Duodenal mucosa (tissue), 2 donors: Measurements from ENCODE around the gene DHX40.

Source experiments
- H3K27ac ChIP-seq: one replicate; pipeline ENCODE4 v1.7.0; 2013; ENCODE audit warnings: low read depth, low read length
- H3K27me3 ChIP-seq, 2 donors: one replicate each; pipeline ENCODE4 v1.7.0; 2013; ENCODE audit warnings: low read length in 2 of 2, control low read depth in 1 of 2; ENCODE audit not compliant: insufficient read depth in 2 of 2, control insufficient read depth in 1 of 2
- H3K36me3 ChIP-seq, 2 donors: one replicate each; pipeline ENCODE4 v1.7.0; 2013; ENCODE audit warnings: low read length in 2 of 2, control low read depth in 1 of 2; ENCODE audit not compliant: insufficient read depth in 2 of 2, control insufficient read depth in 1 of 2
- H3K4me1 ChIP-seq, 2 donors: one replicate each; pipeline ENCODE4 v1.7.0; 2013; ENCODE audit warnings: low read length in 2 of 2, control low read depth in 1 of 2; ENCODE audit not compliant: insufficient read depth in 2 of 2, control insufficient read depth in 1 of 2
- H3K4me3 ChIP-seq, 2 donors: one replicate each; pipeline ENCODE4 v1.7.0; 2013; ENCODE audit warnings: low read length in 2 of 2, low read depth in 1 of 2
- H3K9ac ChIP-seq, 2 donors: one replicate each; pipeline ENCODE4 v1.7.0; 2013; ENCODE audit warnings: low read length in 2 of 2, low read depth in 1 of 2
- H3K9me3 ChIP-seq, 2 donors: one replicate each; pipeline ENCODE4 v1.7.0; 2013; ENCODE audit warnings: low read length in 2 of 2, control low read depth in 1 of 2; ENCODE audit not compliant: control insufficient read depth in 1 of 2

The DHX40 gene

DNA sequence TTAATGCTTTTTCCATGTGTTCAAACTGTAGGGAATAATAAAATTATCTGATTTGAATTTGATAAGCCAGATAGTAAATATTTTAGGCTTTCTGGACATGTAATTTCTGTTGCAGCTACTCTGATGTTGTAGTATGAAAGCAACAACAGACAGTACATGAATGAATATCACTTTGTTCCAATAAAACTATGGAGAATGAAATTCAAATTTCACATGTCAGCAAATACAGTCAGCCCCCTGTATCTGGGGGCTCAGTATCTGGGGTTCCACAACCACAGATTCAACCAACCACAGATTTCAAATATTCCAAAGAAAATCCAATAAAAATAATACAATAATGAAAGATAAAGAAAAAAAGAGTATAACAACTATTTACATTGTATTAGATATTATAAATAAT, 46.1 kb downstream of the DHX40 start:
- H3K27me3 ChIP-seq, result no peaks in the 10 kb centered on the region
- H3K4me1 ChIP-seq, result no peaks in the 10 kb centered on the region
- peaks cover 8 to 9% of the 10 kb centered on the region in 2 donors for H3K36me3 ChIP-seq
- no peak overlapping the region for H3K4me3 ChIP-seq
- no peak overlapping the region for H3K27ac ChIP-seq
- no peaks in the 10 kb centered on the region for H3K9me3 ChIP-seq
- H3K9ac ChIP-seq, result no peak overlapping the region

DNA sequence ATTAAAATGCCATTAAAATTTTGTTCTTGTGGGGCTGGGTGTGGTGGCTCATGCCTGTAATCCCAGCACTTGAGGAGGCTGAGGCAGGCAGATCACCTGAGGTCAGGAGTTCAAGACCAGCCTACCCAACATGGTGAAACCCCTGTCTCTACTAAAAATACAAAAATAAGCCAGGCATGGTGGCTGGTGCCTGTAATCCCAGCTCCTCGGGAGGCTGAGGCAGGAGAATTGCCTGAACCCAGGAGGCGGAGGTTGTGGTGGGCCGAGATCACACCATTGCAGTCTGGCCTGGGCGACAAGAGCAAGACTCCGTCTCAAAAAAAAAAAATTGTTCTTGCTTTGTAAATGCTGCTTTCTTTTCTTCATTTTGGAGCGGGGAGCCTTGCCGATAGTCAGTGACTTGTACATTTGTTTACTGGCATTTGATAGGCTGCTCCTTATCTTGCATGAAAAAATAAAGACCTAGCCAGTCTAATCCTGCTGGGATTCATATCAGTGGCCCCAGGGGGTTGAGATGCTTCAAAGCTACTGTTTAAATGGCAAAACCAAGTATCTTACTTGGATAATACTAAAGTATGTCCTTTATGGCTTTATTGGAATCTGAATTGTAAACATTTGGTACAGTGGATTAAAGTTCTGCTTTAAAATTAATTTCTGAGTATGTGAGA, 51.0 kb downstream of the DHX40 start:
- H3K27ac ChIP-seq, result no peak overlapping the region
- no peak overlapping the region for H3K9ac ChIP-seq
- H3K4me1 ChIP-seq, result peaks cover 11 to 13% of the 10 kb centered on the region in 2 donors
- no peaks in the 10 kb centered on the region for H3K36me3 ChIP-seq
- no peaks in the 10 kb centered on the region for H3K9me3 ChIP-seq
- no peaks in the 10 kb centered on the region for H3K27me3 ChIP-seq
- no peak overlapping the region for H3K4me3 ChIP-seq

DNA sequence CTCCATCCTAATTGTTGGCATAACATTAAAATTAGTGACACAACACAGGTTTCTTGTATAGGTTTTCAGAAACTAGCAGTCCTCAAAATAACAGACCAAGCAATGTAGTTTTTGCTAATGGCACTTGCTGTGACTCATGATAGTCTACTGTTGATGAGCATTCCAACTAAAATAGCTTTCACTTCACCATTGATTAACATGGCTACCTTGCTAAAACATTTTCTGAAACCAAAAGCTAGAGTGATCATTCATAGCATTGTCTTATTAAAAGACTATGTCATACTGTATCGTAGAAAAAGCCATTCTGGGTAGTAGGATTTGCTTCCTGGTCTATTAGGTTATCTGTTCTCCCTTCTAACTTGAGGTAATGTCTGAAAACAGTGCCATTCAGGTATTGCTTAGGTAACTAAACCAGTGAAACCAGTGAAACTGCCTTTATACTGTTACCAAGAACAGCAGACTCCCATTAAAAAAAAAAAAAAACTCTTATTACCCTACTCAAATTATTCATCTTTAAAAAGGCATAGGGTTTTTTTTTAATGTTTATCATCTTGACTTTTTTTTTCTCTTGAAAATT, 51.8 kb downstream of the DHX40 start:
- Histone ChIP-seq H3K4me3 (no peak overlapping the region), H3K9ac (no peak overlapping the region), H3K4me1 (peaks cover 19 to 22% of the 10 kb centered on the region in 2 donors), H3K27ac (no peak overlapping the region), H3K27me3 (no peaks in the 10 kb centered on the region), H3K36me3 (no peaks in the 10 kb centered on the region), H3K9me3 (no peaks in the 10 kb centered on the region)

DNA sequence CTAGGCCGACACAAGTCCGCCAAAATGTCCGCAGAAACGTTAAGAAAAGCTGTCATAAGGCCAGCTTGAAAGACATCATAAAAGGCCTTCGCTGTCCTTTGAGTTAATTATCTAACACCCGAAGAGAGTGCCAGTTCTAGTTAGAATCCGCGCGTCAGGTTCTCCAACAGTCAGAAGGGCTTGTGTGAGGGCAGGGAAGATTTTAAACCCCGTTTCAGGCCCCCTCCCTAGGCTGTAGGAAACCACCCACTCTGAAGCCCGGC, 53.6 kb downstream of the DHX40 start:
- no peaks in the 10 kb centered on the region for H3K27me3 ChIP-seq
- H3K27ac ChIP-seq, result peak overlapping the region; percentile 99
- H3K4me1 ChIP-seq, result peaks cover 34% of the 10 kb centered on the region in 2 donors
- H3K9me3 ChIP-seq, result no peaks in the 10 kb centered on the region
- H3K36me3 ChIP-seq, result no peaks in the 10 kb centered on the region
- peak overlapping the region; percentile 79 to 98 for H3K4me3 ChIP-seq
- H3K9ac ChIP-seq, result peak overlapping the region; percentile 96 to 97

DNA sequence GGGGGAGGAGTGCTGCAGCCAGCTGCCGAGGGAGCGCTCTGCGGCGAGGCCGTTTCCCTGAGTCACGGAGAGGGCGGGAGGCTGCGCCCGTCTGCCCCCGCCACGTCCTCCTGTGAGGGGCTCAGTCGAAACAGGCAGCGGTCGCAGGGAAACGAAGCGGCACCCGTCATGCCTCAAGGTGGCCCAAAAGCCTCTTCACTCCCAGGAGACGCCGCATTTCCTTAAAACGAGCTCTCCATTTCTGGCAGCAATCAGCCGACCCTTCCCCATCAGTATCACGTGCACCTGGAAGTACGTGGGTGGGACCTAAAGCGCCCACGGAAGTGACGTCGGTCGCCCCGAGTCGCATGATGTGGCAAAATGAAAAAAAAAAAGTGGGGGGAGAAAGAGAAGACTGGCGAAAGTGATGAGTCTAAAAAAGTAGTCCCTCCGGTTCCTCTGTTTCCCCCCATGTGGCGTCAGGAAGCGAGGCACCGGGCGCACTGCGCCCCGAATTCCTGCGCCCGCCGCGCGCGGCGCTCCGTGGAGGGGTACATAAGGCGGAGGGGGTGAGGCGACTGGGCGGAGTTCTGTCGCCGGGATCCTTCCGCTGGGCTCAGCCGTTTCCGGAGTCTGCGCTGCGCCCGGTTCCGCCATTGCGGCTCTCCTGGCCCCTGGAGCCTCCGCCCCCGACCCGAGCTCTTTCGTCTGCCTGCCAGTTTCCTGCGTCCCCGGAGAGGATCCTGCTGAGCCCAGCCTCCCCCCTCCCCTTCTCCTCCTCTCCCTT, 54.1 kb downstream of the DHX40 start, which contains the start of gene CLTC:
Gene CLTC (plus strand): TSS at position 598 of the 766 bp plus-strand sequence. CDS start 237 bp downstream, outside the sequence.
- H3K9ac ChIP-seq, result peak within 1 kb of the TSS; percentile 96 to 97

DNA sequence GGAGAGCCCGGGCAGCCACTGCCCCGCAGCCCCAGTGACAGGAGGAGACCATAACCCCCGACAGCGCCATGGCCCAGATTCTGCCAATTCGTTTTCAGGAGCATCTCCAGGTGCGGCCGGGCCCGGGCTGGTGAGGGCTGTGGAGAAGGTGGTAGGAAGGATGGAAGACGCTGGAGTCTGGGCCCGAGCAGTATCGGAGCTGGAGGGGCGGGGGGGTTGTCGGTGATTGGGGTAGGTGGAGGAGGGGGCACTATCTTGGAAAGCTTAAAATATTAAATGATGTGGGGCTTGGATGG, 54.6 kb downstream of the DHX40 start:
- Histone ChIP-seq H3K9me3 (no peaks in the 10 kb centered on the region), H3K9ac (peak overlapping the region; percentile 96 to 97), H3K27ac (peak overlapping the region; percentile 99), H3K4me1 (peaks cover 39% of the 10 kb centered on the region in 2 donors), H3K27me3 (no peaks in the 10 kb centered on the region), H3K4me3 (peak overlapping the region; percentile 79 to 98), H3K36me3 (no peaks in the 10 kb centered on the region)

More for the DNA sequence above, 54.1 kb downstream of the DHX40 start, which contains the start of gene CLTC:
- Histone ChIP-seq H3K36me3 (no peaks in the 10 kb centered on the region), H3K27ac (peak within 1 kb of the TSS; percentile 99), H3K4me1 (peaks cover 39% of the 10 kb centered on the region in 2 donors), H3K9me3 (no peaks in the 10 kb centered on the region), H3K27me3 (no peaks in the 10 kb centered on the region), H3K4me3 (peak within 1 kb of the TSS; percentile 79 to 98)

DNA sequence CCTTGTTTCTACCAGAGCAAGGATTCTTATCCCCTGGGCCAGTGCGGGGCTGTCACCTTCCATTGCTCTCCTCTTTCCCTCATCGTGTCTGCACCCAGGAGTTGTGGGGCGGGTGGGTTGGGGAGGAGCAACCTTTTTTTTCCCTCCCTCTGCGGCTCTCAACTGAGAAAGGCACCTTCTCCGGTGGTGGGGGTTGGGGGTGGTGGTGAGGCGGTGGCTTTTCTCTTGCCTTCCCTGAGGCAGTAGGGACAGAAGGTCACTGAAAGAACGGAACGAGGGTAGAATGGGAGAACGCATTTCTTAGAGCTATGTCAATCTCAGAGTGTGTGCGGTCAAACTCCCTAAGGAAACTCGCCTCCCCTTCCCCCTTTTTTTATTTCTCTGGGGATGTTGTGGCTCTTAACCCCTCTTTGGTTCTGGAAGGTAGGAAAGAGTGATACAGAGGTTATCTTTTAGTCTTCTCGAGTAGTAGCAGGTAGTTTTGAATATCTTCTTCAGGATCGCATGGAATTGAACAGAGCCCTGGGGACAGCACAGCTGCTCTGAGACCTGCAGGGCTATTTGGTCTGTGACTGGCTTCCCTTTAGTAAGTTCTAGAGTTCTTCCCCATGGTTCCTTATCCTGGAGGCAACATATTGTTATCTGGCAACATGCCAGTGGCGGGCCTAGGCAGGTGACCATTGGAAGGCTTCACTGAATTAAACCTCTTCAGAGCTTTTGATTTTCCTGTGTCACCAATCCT, 55.3 kb downstream of the DHX40 start:
- no peaks in the 10 kb centered on the region for H3K36me3 ChIP-seq
- H3K4me1 ChIP-seq, result peaks cover 39 to 42% of the 10 kb centered on the region in 2 donors
- no peaks in the 10 kb centered on the region for H3K9me3 ChIP-seq
- no peaks in the 10 kb centered on the region for H3K27me3 ChIP-seq
- peak overlapping the region; percentile 96 to 97 for H3K9ac ChIP-seq
- H3K4me3 ChIP-seq, result peak overlapping the region; percentile 79 to 98
- peak overlapping the region; percentile 99 for H3K27ac ChIP-seq

DNA sequence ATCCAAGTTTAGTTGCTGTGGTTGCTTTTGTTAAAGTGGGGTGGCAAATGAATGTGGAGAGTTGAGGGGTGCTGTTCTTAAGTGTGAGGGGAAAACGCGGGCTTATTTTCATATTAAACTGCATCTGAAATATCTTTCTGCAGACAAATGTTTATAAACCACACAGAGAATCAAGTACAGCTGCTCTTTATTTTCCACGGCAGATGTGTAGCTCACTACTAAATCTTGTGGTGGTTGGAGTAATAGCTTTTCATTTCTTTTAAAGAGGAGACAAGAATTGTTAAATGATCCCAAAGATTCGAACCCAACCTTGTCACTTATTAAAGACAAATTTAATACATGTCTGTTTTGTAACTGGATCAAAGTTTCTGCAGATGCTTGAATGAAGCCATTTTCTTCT, 56.4 kb downstream of the DHX40 start:
- no peak overlapping the region for H3K27ac ChIP-seq
- peak overlapping the region; percentile 79 to 98 for H3K4me3 ChIP-seq

DNA sequence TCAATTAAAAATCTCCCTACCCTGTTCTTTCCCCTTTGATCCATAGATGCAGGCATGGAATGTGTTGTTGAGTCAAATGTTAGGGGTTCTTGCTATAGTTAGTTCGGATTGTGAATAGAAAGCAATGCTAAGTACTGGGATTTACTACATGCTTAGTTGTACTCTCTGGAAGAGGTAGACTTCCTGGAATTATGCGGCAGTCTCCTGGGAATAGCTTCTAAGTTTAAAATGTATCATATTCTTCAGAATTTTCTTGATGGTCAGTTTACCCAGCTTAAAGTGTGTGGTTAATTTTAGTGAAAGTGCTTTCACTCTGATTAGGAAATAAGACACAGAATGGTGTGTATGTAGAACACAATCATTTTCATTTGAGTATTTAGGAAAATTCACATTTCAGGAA, 57.7 kb downstream of the DHX40 start:
- H3K27me3 ChIP-seq, result no peaks in the 10 kb centered on the region
- no peaks in the 10 kb centered on the region for H3K36me3 ChIP-seq
- no peak overlapping the region for H3K9ac ChIP-seq
- no peak overlapping the region for H3K27ac ChIP-seq
- H3K9me3 ChIP-seq, result no peaks in the 10 kb centered on the region
- H3K4me1 ChIP-seq, result peaks cover 56 to 57% of the 10 kb centered on the region in 2 donors
- peak overlapping the region in 1 of 2 donors; percentile 53 for H3K4me3 ChIP-seq

More for the DNA sequence above, 56.4 kb downstream of the DHX40 start:
- Histone ChIP-seq H3K27me3 (no peaks in the 10 kb centered on the region), H3K9me3 (no peaks in the 10 kb centered on the region), H3K36me3 (no peaks in the 10 kb centered on the region), H3K4me1 (peaks cover 48 to 50% of the 10 kb centered on the region in 2 donors), H3K9ac (peak overlapping the region; percentile 9 to 67)

DNA sequence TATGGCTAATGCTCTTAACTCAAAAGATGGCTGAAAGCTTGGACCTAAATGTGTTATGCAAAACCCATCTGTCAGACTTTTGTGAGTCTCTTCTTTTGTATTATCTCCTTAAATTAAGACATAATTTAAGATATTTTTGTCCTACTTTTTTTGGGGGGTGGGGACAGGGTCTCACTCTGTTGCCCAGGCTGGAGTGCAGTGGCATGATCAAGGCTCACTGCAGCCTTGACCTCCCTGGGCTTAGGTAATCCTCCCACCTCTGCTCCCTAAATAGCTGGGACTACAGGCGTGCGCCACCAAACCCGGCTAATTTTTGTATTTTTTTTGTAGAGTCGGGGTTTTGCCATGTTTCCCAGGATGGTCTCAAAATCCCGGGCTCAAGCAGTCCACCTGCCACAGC, 61.3 kb downstream of the DHX40 start:
- no peaks in the 10 kb centered on the region for H3K27me3 ChIP-seq
- no peaks in the 10 kb centered on the region for H3K9me3 ChIP-seq
- no peak overlapping the region for H3K9ac ChIP-seq
- no peak overlapping the region for H3K27ac ChIP-seq
- peaks cover 47 to 51% of the 10 kb centered on the region in 2 donors for H3K4me1 ChIP-seq
- no peak overlapping the region for H3K4me3 ChIP-seq
- H3K36me3 ChIP-seq, result peaks cover 0 to 3% of the 10 kb centered on the region in 2 donors
